H1 (cell line): Measurements from ENCODE around the gene YWHAE.

Experiments
- CEBPB ChIP-seq: IDR thresholded peaks from 2 replicates; pipeline ENCODE4 v1.6.1; 2012; ENCODE audit warnings: low read depth, low read length
- EP300 ChIP-seq, 2 experiments: IDR thresholded peaks; 1 replicate in 1 of 2; 2 replicates in 1 of 2; pipeline ENCODE4 v1.6.1; 2011 to 2012; ENCODE audit warnings: low read depth in 2 of 2, low read length in 2 of 2, mild to moderate bottlenecking in 2 of 2, borderline replicate concordance in 1 of 2, inconsistent platforms in 1 of 2, moderate library complexity in 1 of 2
- POLR2A ChIP-seq, 2 experiments: IDR thresholded peaks; 1 replicate in 1 of 2; 2 replicates in 1 of 2; pipeline ENCODE4 v1.6.1; 2011; ENCODE audit warnings: low read depth in 2 of 2, low read length in 2 of 2, mild to moderate bottlenecking in 2 of 2; ENCODE audit errors: control extremely low read depth in 1 of 2
- RFX5 ChIP-seq: IDR thresholded peaks from 2 replicates; pipeline ENCODE4 v1.6.1; 2011; ENCODE audit warnings: low read depth, low read length, improper control_type of control experiment, borderline replicate concordance
- SUZ12 ChIP-seq: fragments of 200-600 bp; sonication (generic); IDR thresholded peaks from 2 replicates; pipeline ENCODE4 v1.6.1; 2012; ENCODE audit warnings: mild to moderate bottlenecking, inconsistent platforms, low read length, moderate library complexity, mixed read lengths
- YY1 ChIP-seq: IDR thresholded peaks from 2 replicates; pipeline ENCODE4 v1.6.1; 2011; ENCODE audit warnings: low read depth, mild to moderate bottlenecking, low read length
- TF ChIP-seq, protein P1 (sequence below), 3 experiments: IDR thresholded peaks; 1 replicate in 2 of 3; 2 replicates in 1 of 3; pipeline versions ENCODE4 v1.5.1 to v1.6.1; 2011; ENCODE audit warnings: low read length in 3 of 3, mild to moderate bottlenecking in 3 of 3, inconsistent platforms in 2 of 3, low read depth in 1 of 3, moderate library complexity in 1 of 3; ENCODE audit not compliant: insufficient read depth in 1 of 3; ENCODE audit errors: control extremely low read depth in 1 of 3
- TF ChIP-seq, protein P2 (sequence below): IDR thresholded peaks from 2 replicates; pipeline ENCODE4 v1.6.1; 2011; ENCODE audit warnings: low read length, improper control_type of control experiment

DNA sequence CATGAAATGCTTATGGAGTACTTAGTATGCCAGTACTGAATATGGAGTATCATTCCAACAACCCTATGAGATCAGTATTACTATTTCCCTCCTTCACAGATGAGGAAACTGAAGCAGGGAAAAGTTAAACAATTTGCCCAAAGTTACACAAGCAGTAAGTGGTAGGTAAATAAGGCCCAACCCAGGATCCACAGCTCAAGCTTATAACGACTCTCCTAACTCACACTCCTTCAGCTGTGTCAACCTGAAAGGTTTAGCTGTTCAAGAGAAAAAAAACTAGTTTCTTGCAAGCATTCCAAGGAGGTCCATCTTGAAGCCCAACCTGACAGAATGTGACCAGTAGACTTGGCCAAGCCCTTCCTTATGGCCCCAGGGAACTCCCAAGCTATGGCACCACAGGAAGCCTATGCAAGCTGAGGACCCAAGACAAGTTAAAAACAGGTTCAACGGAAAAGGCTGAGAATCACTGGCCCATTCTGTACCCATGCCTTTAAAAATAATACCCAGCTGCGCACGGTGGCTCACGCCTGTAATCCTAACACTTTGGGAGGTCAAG, 49.5 kb upstream of the YWHAE start:
- TF ChIP-seq, protein P1, sequence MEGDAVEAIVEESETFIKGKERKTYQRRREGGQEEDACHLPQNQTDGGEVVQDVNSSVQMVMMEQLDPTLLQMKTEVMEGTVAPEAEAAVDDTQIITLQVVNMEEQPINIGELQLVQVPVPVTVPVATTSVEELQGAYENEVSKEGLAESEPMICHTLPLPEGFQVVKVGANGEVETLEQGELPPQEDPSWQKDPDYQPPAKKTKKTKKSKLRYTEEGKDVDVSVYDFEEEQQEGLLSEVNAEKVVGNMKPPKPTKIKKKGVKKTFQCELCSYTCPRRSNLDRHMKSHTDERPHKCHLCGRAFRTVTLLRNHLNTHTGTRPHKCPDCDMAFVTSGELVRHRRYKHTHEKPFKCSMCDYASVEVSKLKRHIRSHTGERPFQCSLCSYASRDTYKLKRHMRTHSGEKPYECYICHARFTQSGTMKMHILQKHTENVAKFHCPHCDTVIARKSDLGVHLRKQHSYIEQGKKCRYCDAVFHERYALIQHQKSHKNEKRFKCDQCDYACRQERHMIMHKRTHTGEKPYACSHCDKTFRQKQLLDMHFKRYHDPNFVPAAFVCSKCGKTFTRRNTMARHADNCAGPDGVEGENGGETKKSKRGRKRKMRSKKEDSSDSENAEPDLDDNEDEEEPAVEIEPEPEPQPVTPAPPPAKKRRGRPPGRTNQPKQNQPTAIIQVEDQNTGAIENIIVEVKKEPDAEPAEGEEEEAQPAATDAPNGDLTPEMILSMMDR (IDR thresholded peaks at IDR 0.05; ENCODE audit: control extremely low read depth in 1 of 3, insufficient read depth in 1 of 3, low read depth in 1 of 3, low read length in 3 of 3): no peak
- TF ChIP-seq YY1: no peak
- no peak for TF ChIP-seq POLR2A (IDR thresholded peaks at IDR 0.05; ENCODE audit: control extremely low read depth in 1 of 2, low read depth in 2 of 2, low read length in 2 of 2)
- no peak for TF ChIP-seq SUZ12
- TF ChIP-seq EP300 (IDR thresholded peaks at IDR 0.05; ENCODE audit: borderline replicate concordance in 1 of 2, low read depth in 2 of 2, low read length in 2 of 2): no peak
- no peak for TF ChIP-seq CEBPB
- TF ChIP-seq, protein P2, sequence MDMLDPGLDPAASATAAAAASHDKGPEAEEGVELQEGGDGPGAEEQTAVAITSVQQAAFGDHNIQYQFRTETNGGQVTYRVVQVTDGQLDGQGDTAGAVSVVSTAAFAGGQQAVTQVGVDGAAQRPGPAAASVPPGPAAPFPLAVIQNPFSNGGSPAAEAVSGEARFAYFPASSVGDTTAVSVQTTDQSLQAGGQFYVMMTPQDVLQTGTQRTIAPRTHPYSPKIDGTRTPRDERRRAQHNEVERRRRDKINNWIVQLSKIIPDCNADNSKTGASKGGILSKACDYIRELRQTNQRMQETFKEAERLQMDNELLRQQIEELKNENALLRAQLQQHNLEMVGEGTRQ: no peak
- TF ChIP-seq RFX5: no peak
